ENCODE results near the gene PSMB2.

The PSMB2 gene

DNA sequence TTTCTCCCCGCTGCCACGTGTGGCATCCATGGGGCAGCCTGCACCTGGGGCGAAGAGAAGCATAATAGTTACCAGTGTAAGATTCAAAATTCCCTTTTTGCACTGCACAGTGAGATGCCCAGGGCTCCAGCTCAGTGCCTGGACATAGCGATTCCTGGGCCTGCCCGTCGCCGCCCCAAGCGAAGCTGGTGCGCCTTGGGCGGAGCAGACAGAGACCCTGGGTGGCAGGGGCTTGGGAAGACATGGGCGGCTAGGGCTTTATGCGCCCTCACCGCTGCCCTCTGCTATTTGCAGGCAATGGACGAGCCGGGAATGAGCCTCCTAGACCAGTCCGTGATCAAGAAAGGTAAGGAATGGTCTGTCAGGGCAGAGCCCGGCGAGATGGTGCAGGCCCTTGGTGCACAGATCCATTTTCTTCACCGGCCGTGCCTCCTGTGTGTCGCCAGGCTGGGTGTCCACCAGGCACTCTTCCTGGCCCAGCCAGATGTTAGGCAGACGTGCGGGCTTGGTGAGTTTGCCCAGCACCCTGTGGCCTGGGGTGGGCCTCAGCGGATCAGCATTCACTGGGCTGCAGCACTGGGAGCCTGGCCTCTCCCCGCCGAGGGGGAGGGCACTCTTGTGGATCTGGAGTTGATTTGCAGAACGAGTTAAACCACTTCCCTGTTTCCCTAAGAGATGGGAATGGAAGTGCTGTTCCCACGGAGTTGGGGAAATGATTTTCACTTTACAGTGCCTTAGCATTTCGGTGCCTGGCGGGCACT is 66.5 kb downstream of the PSMB2 start:
- H3K9me3 ChIP-seq (ENCODE audit: severe bottlenecking): no peaks in the 10 kb centered on the region
- TF ChIP-seq, protein P1, sequence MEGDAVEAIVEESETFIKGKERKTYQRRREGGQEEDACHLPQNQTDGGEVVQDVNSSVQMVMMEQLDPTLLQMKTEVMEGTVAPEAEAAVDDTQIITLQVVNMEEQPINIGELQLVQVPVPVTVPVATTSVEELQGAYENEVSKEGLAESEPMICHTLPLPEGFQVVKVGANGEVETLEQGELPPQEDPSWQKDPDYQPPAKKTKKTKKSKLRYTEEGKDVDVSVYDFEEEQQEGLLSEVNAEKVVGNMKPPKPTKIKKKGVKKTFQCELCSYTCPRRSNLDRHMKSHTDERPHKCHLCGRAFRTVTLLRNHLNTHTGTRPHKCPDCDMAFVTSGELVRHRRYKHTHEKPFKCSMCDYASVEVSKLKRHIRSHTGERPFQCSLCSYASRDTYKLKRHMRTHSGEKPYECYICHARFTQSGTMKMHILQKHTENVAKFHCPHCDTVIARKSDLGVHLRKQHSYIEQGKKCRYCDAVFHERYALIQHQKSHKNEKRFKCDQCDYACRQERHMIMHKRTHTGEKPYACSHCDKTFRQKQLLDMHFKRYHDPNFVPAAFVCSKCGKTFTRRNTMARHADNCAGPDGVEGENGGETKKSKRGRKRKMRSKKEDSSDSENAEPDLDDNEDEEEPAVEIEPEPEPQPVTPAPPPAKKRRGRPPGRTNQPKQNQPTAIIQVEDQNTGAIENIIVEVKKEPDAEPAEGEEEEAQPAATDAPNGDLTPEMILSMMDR (IDR thresholded peaks at IDR 0.05; ENCODE audit: poor library complexity, severe bottlenecking): no peak
- no peaks in the 10 kb centered on the region for H3K27me3 ChIP-seq (ENCODE audit: insufficient read depth, poor library complexity, severe bottlenecking)
- H3K4me1 ChIP-seq (ENCODE audit: insufficient read depth, poor library complexity, severe bottlenecking): no peaks in the 10 kb centered on the region
- H3K4me3 ChIP-seq (ENCODE audit: severe bottlenecking): no peak overlapping the region
- DNase-seq (ENCODE audit: low spot score) (no peak), ATAC-seq (ENCODE audit: low read depth) (no peak)
- no peaks in the 10 kb centered on the region for H3K36me3 ChIP-seq (ENCODE audit: low read depth)
- no peak overlapping the region for H3K27ac ChIP-seq (ENCODE audit: poor library complexity, severe bottlenecking)

DNA sequence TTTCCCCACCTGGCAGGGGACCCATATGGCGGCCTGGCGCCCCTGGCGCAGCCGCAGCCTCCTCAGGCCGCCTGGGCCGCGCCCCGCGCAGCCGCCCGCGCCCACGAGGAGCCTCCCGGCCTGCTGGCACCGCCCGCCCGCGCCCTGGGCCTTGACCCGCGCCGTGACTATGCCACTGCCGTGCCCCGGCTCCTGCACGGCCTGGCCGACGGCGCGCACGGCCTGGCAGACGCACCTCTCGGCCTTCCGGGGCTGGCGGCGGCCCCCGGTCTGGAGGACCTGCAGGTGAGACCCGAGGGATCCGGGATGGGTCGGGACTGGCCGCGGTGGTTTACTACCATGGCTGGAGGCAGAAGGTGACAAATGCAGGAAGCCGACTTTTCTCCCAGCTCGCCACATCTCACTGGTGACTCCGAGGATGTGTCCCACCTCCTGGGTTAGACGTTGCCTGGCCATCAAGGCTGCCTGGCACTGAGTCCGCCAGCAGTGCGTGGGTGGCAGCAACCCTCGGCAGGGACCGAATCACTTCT is 67.1 kb downstream of the PSMB2 start:
- no peaks in the 10 kb centered on the region for H3K9me3 ChIP-seq (ENCODE audit: severe bottlenecking)
- no peak overlapping the region for H3K27ac ChIP-seq (ENCODE audit: poor library complexity, severe bottlenecking)
- H3K27me3 ChIP-seq (ENCODE audit: insufficient read depth, poor library complexity, severe bottlenecking): no peaks in the 10 kb centered on the region
- no peaks in the 10 kb centered on the region for H3K36me3 ChIP-seq (ENCODE audit: low read depth)
- H3K4me3 ChIP-seq (ENCODE audit: severe bottlenecking): no peak overlapping the region
- no peak for DNase-seq (ENCODE audit: low spot score)
- no peaks in the 10 kb centered on the region for H3K4me1 ChIP-seq (ENCODE audit: insufficient read depth, poor library complexity, severe bottlenecking)
- no peak for ATAC-seq (ENCODE audit: low read depth)
- TF ChIP-seq, protein P1 (IDR thresholded peaks at IDR 0.05; ENCODE audit: poor library complexity, severe bottlenecking): no peak

DNA sequence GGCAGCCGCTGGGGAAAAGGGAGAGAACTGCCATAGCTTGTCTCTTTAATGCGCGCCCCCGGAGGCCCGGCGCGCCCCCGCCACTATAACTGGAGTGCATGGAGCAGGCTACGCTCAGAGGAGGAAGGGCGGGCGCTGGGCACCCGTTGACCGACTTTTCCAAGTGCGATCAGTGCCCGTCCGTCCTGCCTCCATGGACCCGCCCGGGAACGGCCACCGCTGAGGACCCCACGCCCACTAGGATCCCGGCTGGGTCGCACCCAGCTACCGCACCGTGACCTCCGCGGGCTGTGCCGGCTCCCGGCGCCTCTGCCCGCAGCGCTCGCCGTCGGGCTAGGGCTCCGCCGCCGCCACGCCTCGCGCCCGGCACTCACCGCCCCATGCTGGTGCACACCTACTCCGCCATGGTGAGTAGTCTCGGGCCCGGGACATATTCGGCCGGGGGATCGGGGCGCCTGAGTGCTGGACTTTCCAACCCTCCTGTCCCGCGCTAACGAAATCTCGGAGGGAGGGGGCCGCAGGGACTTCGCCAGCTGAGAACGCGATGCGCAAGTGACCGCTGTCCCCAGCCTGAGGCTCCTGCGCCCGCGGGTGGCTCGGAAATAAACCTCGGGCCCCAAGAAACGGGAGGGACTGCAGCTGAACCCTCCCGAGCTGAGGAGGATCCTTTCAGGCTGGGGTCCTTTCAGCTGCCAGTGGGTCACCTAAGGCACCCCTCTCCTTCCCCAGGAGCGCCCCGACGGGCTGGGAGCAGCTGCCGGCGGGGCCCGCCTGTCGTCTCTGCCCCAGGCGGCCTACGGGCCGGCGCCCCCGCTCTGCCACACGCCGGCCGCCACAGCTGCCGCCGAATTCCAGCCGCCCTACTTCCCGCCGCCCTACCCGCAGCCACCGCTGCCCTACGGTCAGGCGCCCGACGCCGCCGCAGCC is 67.9 kb downstream of the PSMB2 start, which contains the start of gene TFAP2E:
Gene TFAP2E, plus strand, starts transcription at position 117 of the 927 bp plus-strand sequence. Its CDS starts 264 bp downstream, at position 381.
- Histone ChIP-seq H3K4me3 (ENCODE audit: severe bottlenecking) (peak within 1 kb of the TSS; percentile 50), H3K4me1 (ENCODE audit: insufficient read depth, poor library complexity, severe bottlenecking) (no peaks in the 10 kb centered on the region), H3K9me3 (ENCODE audit: severe bottlenecking) (no peaks in the 10 kb centered on the region), H3K27ac (ENCODE audit: poor library complexity, severe bottlenecking) (no peak within 1 kb of the TSS), H3K27me3 (ENCODE audit: insufficient read depth, poor library complexity, severe bottlenecking) (no peaks in the 10 kb centered on the region), H3K36me3 (ENCODE audit: low read depth) (no peaks in the 10 kb centered on the region)
- TF ChIP-seq, protein P1 (IDR thresholded peaks at IDR 0.05; ENCODE audit: poor library complexity, severe bottlenecking): no peak
- DNase-seq (ENCODE audit: low spot score) (no peak), ATAC-seq (ENCODE audit: low read depth) (peak; percentile 72)

DNA sequence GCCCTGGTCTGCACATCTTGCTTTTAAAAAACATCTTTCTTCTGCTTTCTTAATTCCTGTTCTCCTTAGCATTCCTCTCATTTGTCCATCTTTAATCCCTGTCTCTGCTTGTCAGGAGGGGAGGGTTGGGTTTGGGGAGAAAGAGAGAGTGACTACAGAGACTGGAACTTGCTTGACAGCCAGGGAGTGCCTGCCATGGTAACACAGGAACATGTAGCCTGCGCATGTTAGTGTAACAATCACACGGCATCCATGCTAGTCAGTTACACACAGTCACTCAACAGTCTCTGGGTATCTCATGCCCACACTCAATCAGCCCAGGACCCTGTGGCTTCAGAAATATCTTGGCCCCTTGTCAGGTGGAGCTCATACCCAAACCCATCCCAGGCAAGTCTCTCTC is 69.0 kb downstream of the PSMB2 start:
- TF ChIP-seq, protein P1 (IDR thresholded peaks at IDR 0.05; ENCODE audit: poor library complexity, severe bottlenecking): no peak
- Histone ChIP-seq H3K36me3 (ENCODE audit: low read depth) (no peaks in the 10 kb centered on the region), H3K27me3 (ENCODE audit: insufficient read depth, poor library complexity, severe bottlenecking) (no peaks in the 10 kb centered on the region), H3K4me3 (ENCODE audit: severe bottlenecking) (no peak overlapping the region), H3K9me3 (ENCODE audit: severe bottlenecking) (no peaks in the 10 kb centered on the region), H3K27ac (ENCODE audit: poor library complexity, severe bottlenecking) (no peak overlapping the region), H3K4me1 (ENCODE audit: insufficient read depth, poor library complexity, severe bottlenecking) (no peaks in the 10 kb centered on the region)
- DNase-seq (ENCODE audit: low spot score): no peak
- 0 out of 3 replicates have a peak, but pooled peaks have one; percentile 18 for ATAC-seq (ENCODE audit: low read depth)
